H9 (cell line): Measurements from ENCODE around the gene FIGNL2. TPM values are rescaled to one million over a fixed set of nuclear protein-coding genes. Genes with fewer than 3 reads are reported as not detected.

Experiments
- DNase-seq: peaks from one replicate; pipeline ENCODE4 v3.0.0-alpha.2; 2017
- H2AFZ ChIP-seq: one replicate; pipeline ENCODE4 v1.6.1; 2013; ENCODE audit warnings: mild to moderate bottlenecking, low read length, control low read depth, moderate library complexity
- H2AK5ac ChIP-seq: 2 replicates; pipeline ENCODE4 v1.6.1; 2013; ENCODE audit warnings: low read length, control low read depth, mixed read lengths; ENCODE audit not compliant: insufficient read length
- H2BK120ac ChIP-seq: one replicate; pipeline ENCODE4 v1.6.1; 2013; ENCODE audit warnings: low read depth, mild to moderate bottlenecking, low read length, control low read depth, inconsistent platforms; ENCODE audit not compliant: poor library complexity, severe bottlenecking
- H2BK12ac ChIP-seq: 2 replicates; pipeline ENCODE4 v1.6.1; 2013; ENCODE audit warnings: low read length, control low read depth, mixed read lengths, low read depth; ENCODE audit not compliant: insufficient read length
- H2BK15ac ChIP-seq: 2 replicates; pipeline ENCODE4 v1.6.1; 2013; ENCODE audit warnings: low read depth, low read length, control low read depth
- H2BK20ac ChIP-seq: one replicate; pipeline ENCODE4 v1.6.1; 2013; ENCODE audit warnings: low read depth, mild to moderate bottlenecking, low read length, control low read depth, inconsistent platforms; ENCODE audit not compliant: poor library complexity, severe bottlenecking
- H2BK5ac ChIP-seq: 2 replicates; pipeline ENCODE4 v1.6.1; 2013; ENCODE audit warnings: low read length, control low read depth, mixed read lengths; ENCODE audit not compliant: insufficient read length
- H3K14ac ChIP-seq: 2 replicates; pipeline ENCODE4 v1.6.1; 2013; ENCODE audit warnings: low read length, control low read depth; ENCODE audit not compliant: insufficient read depth
- H3K18ac ChIP-seq: 2 replicates; pipeline ENCODE4 v1.6.1; 2013; ENCODE audit warnings: low read depth, mild to moderate bottlenecking, mixed read lengths, low read length, control low read depth; ENCODE audit not compliant: insufficient read length
- H3K23ac ChIP-seq: 2 replicates; pipeline ENCODE4 v1.6.1; 2013; ENCODE audit warnings: low read length, control low read depth, mixed read lengths, low read depth; ENCODE audit not compliant: insufficient read length
- H3K23me2 ChIP-seq: 2 replicates; pipeline ENCODE4 v1.6.1; 2013; ENCODE audit warnings: low read depth, mild to moderate bottlenecking, mixed read lengths, low read length, control low read depth; ENCODE audit not compliant: insufficient read length, poor library complexity, severe bottlenecking
- H3K27ac ChIP-seq: 2 replicates; pipeline ENCODE4 v1.5.1; 2013; ENCODE audit warnings: low read length, control low read depth, mixed read lengths, low read depth; ENCODE audit not compliant: insufficient read length
- H3K27me3 ChIP-seq: 2 replicates; pipeline ENCODE4 v1.6.1; 2013; ENCODE audit warnings: low read length, control low read depth, inconsistent platforms; ENCODE audit not compliant: insufficient read depth
- H3K4ac ChIP-seq: 2 replicates; pipeline ENCODE4 v1.6.1; 2013; ENCODE audit warnings: low read depth, mild to moderate bottlenecking, control low read depth, inconsistent platforms, low read length, moderate library complexity
- H3K4me1 ChIP-seq: 2 replicates; pipeline ENCODE4 v1.6.1; 2013; ENCODE audit warnings: low read length, control low read depth, inconsistent platforms; ENCODE audit not compliant: insufficient read depth
- H3K4me2 ChIP-seq: 2 replicates; pipeline ENCODE4 v1.6.1; 2013; ENCODE audit warnings: low read length, control low read depth, mixed read lengths; ENCODE audit not compliant: insufficient read length, insufficient read depth
- H3K56ac ChIP-seq: 2 replicates; pipeline ENCODE4 v1.6.1; 2013; ENCODE audit warnings: low read depth, mild to moderate bottlenecking, mixed read lengths, low read length, control low read depth; ENCODE audit not compliant: insufficient read length
- H3K79me1 ChIP-seq: 2 replicates; pipeline ENCODE4 v1.6.1; 2013; ENCODE audit warnings: low read depth, mild to moderate bottlenecking, moderate library complexity, low read length, control low read depth, inconsistent platforms; ENCODE audit not compliant: insufficient read depth, poor library complexity, severe bottlenecking
- H3K79me2 ChIP-seq: 2 replicates; pipeline ENCODE4 v1.6.1; 2013; ENCODE audit warnings: low read length, control low read depth, inconsistent platforms; ENCODE audit not compliant: insufficient read depth
- H3K9ac ChIP-seq: 2 replicates; pipeline ENCODE4 v1.6.1; 2013; ENCODE audit warnings: low read length, control low read depth, mixed read lengths; ENCODE audit not compliant: insufficient read length; ENCODE audit errors: extremely low read depth
- H3K9me3 ChIP-seq: one replicate; pipeline ENCODE4 v1.6.1; 2013; ENCODE audit warnings: low read depth, low read length, inconsistent platforms; ENCODE audit not compliant: control insufficient read depth
- H3T11ph ChIP-seq: one replicate; pipeline ENCODE4 v1.6.1; 2013; ENCODE audit warnings: mild to moderate bottlenecking, low read length, control low read depth, inconsistent platforms
- H4K20me1 ChIP-seq: one replicate; pipeline ENCODE4 v1.6.1; 2013; ENCODE audit not compliant: control insufficient read depth, insufficient read length, insufficient read depth
- H4K5ac ChIP-seq: 2 replicates; pipeline ENCODE4 v1.6.1; 2013; ENCODE audit warnings: low read depth, mild to moderate bottlenecking, mixed read lengths, low read length, control low read depth; ENCODE audit not compliant: insufficient read length
- H4K8ac ChIP-seq: replicated peaks from 2 replicates; pipeline ENCODE4 v1.6.1; 2013; ENCODE audit warnings: low read length, control low read depth, mixed read lengths, low read depth; ENCODE audit not compliant: insufficient read length
- H4K91ac ChIP-seq: 2 replicates; pipeline ENCODE4 v1.6.1; 2013; ENCODE audit warnings: low read depth, mild to moderate bottlenecking, moderate library complexity, mixed read lengths, low read length, control low read depth; ENCODE audit not compliant: insufficient read length
- H3K27ac Mint-ChIP-seq, 3 experiments: 2 replicates in 2 of 3; 3 replicates in 1 of 3; pipeline ENCODE4 v1.8.0; 2020 to 2021; ENCODE audit warnings: mixed read lengths in 3 of 3, mild to moderate bottlenecking in 1 of 3, moderate library complexity in 1 of 3
- H3K27me3 Mint-ChIP-seq: 2 replicates; pipeline ENCODE4 v1.8.0; 2021; ENCODE audit warnings: low read depth, mild to moderate bottlenecking, moderate library complexity, mixed read lengths
- H3K36me3 Mint-ChIP-seq, 3 experiments: 2 replicates in 2 of 3; 3 replicates in 1 of 3; pipeline ENCODE4 v1.8.0; 2020 to 2021; ENCODE audit warnings: low read depth in 3 of 3, mixed read lengths in 3 of 3; ENCODE audit not compliant: insufficient read depth in 1 of 3
- H3K4me1 Mint-ChIP-seq, 2 experiments: 2 replicates each; pipeline ENCODE4 v1.8.0; 2020; ENCODE audit warnings: mixed read lengths in 2 of 2
- H3K4me3 Mint-ChIP-seq, 2 experiments: 2 replicates in 1 of 2; 3 replicates in 1 of 2; pipeline ENCODE4 v1.8.0; 2020 to 2021; ENCODE audit warnings: mild to moderate bottlenecking in 2 of 2, mixed read lengths in 2 of 2, moderate library complexity in 1 of 2
- H3K9me3 Mint-ChIP-seq, 2 experiments: 2 replicates in 1 of 2; 3 replicates in 1 of 2; pipeline ENCODE4 v1.8.0; 2020; ENCODE audit warnings: mild to moderate bottlenecking in 2 of 2, mixed read lengths in 2 of 2, moderate library complexity in 1 of 2
- WGBS: extraction: QIAGEN DNeasy Blood & Tissue Kit; methylation state at CpG from one replicate; pipeline ENCODE4 v1.1.7; 2013; ENCODE audit warnings: missing lambda C conversion rate, low lambda C conversion rate, mixed read lengths; ENCODE audit not compliant: insufficient read length; ENCODE audit errors: extremely low coverage; 5-methylcytosine and 5-hydroxymethylcytosine counted together
- total RNA-seq: library from RNA; stranded (reverse); gene quantifications from 2 replicates; pipeline ENCODE4 v1.2.1, GENCODE V29; 2021
- TF ChIP-seq, protein P1 (sequence below): fragments of 200-600 bp; sonication (generic); conservative IDR thresholded peaks from 3 replicates; pipeline ENCODE4 v1.8.0; 2021; ENCODE audit warnings: antibody characterized with exemption, mild to moderate bottlenecking

FIGNL2 gene
- total RNA-seq, 1 experiment from 2014 or later = 19.7 TPM

DNA sequence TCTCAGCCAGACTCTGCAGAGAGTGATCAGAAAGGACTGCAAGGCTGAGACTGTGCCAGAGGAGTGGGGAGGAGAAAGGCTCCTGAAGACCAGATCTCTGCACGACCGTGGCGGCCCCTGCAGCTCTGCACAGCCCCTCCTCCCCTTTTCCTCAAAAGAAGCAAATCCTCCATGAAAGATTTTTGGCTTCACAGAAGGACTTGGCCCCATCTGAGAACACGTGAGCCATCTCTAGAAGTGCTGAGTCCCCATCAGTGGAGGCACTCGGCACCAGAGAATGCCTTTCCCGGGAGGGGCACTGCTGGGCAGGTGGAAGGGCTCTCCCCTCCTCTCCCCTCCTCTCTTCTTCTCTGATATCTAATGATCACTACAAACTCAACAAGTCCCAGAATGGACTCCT, 6.8 kb downstream of the FIGNL2 start:
- no peak for DNase-seq
- Mint-ChIP-seq H3K4me1 (peaks cover 64 to 82% of the 10 kb centered on the region in 2 experiments), H3K27ac (no peak overlapping the region), H3K4me3 (no peak overlapping the region), H3K27me3 (peaks cover 41% of the 10 kb centered on the region), H3K36me3 (peaks cover 0 to 14% (median 9%) of the 10 kb centered on the region in 3 experiments; a peak in 4 of 7 replicates), H3K9me3 (no peaks in the 10 kb centered on the region)
- Histone ChIP-seq H3K14ac (no peak overlapping the region; the same call in 1 of the 2 replicates), H3K18ac (no peak overlapping the region), H2BK15ac (no peak overlapping the region), H3K9ac (no peak overlapping the region), H3K23ac (no peak overlapping the region), H3K79me2 (no peaks in the 10 kb centered on the region), H2BK120ac (no peak overlapping the region), H4K91ac (no peak overlapping the region), H3T11ph (no peak overlapping the region), H2BK20ac (no peak overlapping the region), H3K4me1 (no peaks in the 10 kb centered on the region; the same call in 1 of the 2 replicates), H3K79me1 (no peaks in the 10 kb centered on the region), H3K4me2 (no peak overlapping the region), H3K27ac (no peak overlapping the region), H4K5ac (no peak overlapping the region), H3K56ac (no peak overlapping the region), H3K27me3 (peaks cover 2% of the 10 kb centered on the region; the same call in 1 of the 2 replicates), H3K4ac (no peak overlapping the region), H3K23me2 (peaks cover 2% of the 10 kb centered on the region), H4K8ac (no peak overlapping the region), H2AK5ac (no peak overlapping the region), H2AFZ (no peak overlapping the region), H4K20me1 (no peaks in the 10 kb centered on the region), H2BK12ac (no peak overlapping the region), H2BK5ac (no peak overlapping the region), H3K9me3 (no peaks in the 10 kb centered on the region)
- no CpG with 5 or more reads among the region's 6 CpGs for WGBS
- TF ChIP-seq, protein P1, sequence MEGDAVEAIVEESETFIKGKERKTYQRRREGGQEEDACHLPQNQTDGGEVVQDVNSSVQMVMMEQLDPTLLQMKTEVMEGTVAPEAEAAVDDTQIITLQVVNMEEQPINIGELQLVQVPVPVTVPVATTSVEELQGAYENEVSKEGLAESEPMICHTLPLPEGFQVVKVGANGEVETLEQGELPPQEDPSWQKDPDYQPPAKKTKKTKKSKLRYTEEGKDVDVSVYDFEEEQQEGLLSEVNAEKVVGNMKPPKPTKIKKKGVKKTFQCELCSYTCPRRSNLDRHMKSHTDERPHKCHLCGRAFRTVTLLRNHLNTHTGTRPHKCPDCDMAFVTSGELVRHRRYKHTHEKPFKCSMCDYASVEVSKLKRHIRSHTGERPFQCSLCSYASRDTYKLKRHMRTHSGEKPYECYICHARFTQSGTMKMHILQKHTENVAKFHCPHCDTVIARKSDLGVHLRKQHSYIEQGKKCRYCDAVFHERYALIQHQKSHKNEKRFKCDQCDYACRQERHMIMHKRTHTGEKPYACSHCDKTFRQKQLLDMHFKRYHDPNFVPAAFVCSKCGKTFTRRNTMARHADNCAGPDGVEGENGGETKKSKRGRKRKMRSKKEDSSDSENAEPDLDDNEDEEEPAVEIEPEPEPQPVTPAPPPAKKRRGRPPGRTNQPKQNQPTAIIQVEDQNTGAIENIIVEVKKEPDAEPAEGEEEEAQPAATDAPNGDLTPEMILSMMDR = no peak
